Neutrophil (primary cell): ENCODE data around the gene PTPRN2.

Experiments
- H3K27ac ChIP-seq: fragments of 200-600 bp; sonication (generic); 2 replicates; pipeline ENCODE4 v1.5.1; 2016; ENCODE audit warnings: mild to moderate bottlenecking, moderate library complexity
- H3K27me3 ChIP-seq: fragments of 200-600 bp; sonication (generic); 2 replicates; pipeline ENCODE4 v1.6.0; 2016; ENCODE audit warnings: mild to moderate bottlenecking
- H3K36me3 ChIP-seq: fragments of 200-600 bp; sonication (generic); 2 replicates; pipeline ENCODE4 v1.5.1; 2017
- H3K4me1 ChIP-seq, 2 experiments: fragments of 200-600 bp in 1 of 2; sonication (generic) in 1 of 2; 1 replicate in 1 of 2; 2 replicates in 1 of 2; pipeline versions ENCODE4 v1.5.1 to v1.6.1; 2013 to 2016; ENCODE audit warnings: low read depth in 1 of 2, low read length in 1 of 2, mild to moderate bottlenecking in 1 of 2, moderate library complexity in 1 of 2; ENCODE audit not compliant: control insufficient read depth in 1 of 2, insufficient read depth in 1 of 2
- H3K4me3 ChIP-seq, 2 experiments: fragments of 200-600 bp in 1 of 2; sonication (generic) in 1 of 2; 1 replicate in 1 of 2; 2 replicates in 1 of 2; pipeline ENCODE4 v1.5.1; 2013 to 2016; ENCODE audit warnings: low read depth in 1 of 2, low read length in 1 of 2, mild to moderate bottlenecking in 1 of 2, moderate library complexity in 1 of 2
- H3K9me3 ChIP-seq: fragments of 200-600 bp; sonication (generic); 2 replicates; pipeline ENCODE4 v1.5.1; 2016
- CTCF ChIP-seq: fragments of 200-600 bp; sonication (generic); IDR thresholded peaks from 2 replicates; pipeline ENCODE4 v1.5.1; 2016; ENCODE audit warnings: antibody characterized with exemption

Gene PTPRN2

GRCh38 chr7:158028971-158029370 lies 558.7 kb downstream of the PTPRN2 start:
- Histone ChIP-seq H3K4me3 (no peak overlapping the region), H3K27me3 (peaks cover 5% of the 10 kb centered on the region), H3K27ac (no peak overlapping the region), H3K4me1 (no peaks in the 10 kb centered on the region), H3K9me3 (no peaks in the 10 kb centered on the region), H3K36me3 (no peaks in the 10 kb centered on the region)
- TF ChIP-seq CTCF = no peak

- no peak for TF ChIP-seq CTCF
- H3K4me1 ChIP-seq = no peaks in the 10 kb centered on the region
- H3K9me3 ChIP-seq = no peaks in the 10 kb centered on the region
- no peaks in the 10 kb centered on the region for H3K36me3 ChIP-seq
- no peak overlapping the region for H3K27ac ChIP-seq
- peaks cover 5% of the 10 kb centered on the region for H3K27me3 ChIP-seq
- no peak overlapping the region for H3K4me3 ChIP-seq
Measured at GRCh38 chr7:158028290-158028941, 559.2 kb downstream of the PTPRN2 start.

GRCh38 chr7:158027646-158028045 lies 560.0 kb downstream of the PTPRN2 start:
- Histone ChIP-seq H3K27me3 (peaks cover 5% of the 10 kb centered on the region), H3K27ac (no peak overlapping the region), H3K9me3 (no peaks in the 10 kb centered on the region), H3K4me3 (no peak overlapping the region), H3K4me1 (no peaks in the 10 kb centered on the region), H3K36me3 (no peaks in the 10 kb centered on the region)
- TF ChIP-seq CTCF = no peak

GRCh38 chr7:158026636-158027265 lies 560.9 kb downstream of the PTPRN2 start:
- H3K4me3 ChIP-seq = no peak overlapping the region
- H3K27me3 ChIP-seq = peaks cover 1% of the 10 kb centered on the region
- H3K36me3 ChIP-seq = no peaks in the 10 kb centered on the region
- no peaks in the 10 kb centered on the region for H3K9me3 ChIP-seq
- TF ChIP-seq CTCF = no peak
- no peaks in the 10 kb centered on the region for H3K4me1 ChIP-seq
- H3K27ac ChIP-seq = no peak overlapping the region

GRCh38 chr7:158025686-158026600 lies 561.7 kb downstream of the PTPRN2 start:
- Histone ChIP-seq H3K27ac (no peak overlapping the region), H3K4me1 (no peaks in the 10 kb centered on the region), H3K36me3 (no peaks in the 10 kb centered on the region), H3K9me3 (no peaks in the 10 kb centered on the region), H3K27me3 (no peaks in the 10 kb centered on the region), H3K4me3 (no peak overlapping the region)
- no peak for TF ChIP-seq CTCF
